Natural killer cell (primary cell): ENCODE results near the gene CIAO3. TPM values are rescaled to one million over a fixed set of nuclear protein-coding genes. Genes with fewer than 3 reads are reported as not detected.

Source experiments
- ATAC-seq, 3 donors: fragments of 150-1000 bp in 2 of 3; fragments of 200-7000 bp in 1 of 3; cut with Tn5 transposase; 1 replicate in 1 of 3; 2 replicates in 2 of 3; pipeline ENCODE4 v1.10.0; 2021; ENCODE audit warnings: mild to moderate bottlenecking in 2 of 3, moderate library complexity in 2 of 3
- DNase-seq, 2 donors: peaks; one replicate each; pipeline versions ENCODE4 v3.0.0 to v3.0.0-alpha.2; 2013 to 2021; ENCODE audit warnings: mixed read lengths in 1 of 2
- H3K27ac ChIP-seq: one replicate; pipeline ENCODE4 v1.5.1; 2013; ENCODE audit warnings: mild to moderate bottlenecking, low read length
- H3K27me3 ChIP-seq: one replicate; pipeline ENCODE4 v1.6.1; 2013; ENCODE audit warnings: low read length; ENCODE audit not compliant: control insufficient read depth, insufficient read depth
- H3K36me3 ChIP-seq: one replicate; pipeline ENCODE4 v1.6.1; 2013; ENCODE audit warnings: low read length; ENCODE audit not compliant: control insufficient read depth, insufficient read depth
- H3K4me1 ChIP-seq: one replicate; pipeline ENCODE4 v1.6.1; 2013; ENCODE audit warnings: low read length; ENCODE audit not compliant: control insufficient read depth, insufficient read depth
- H3K4me3 ChIP-seq: one replicate; pipeline ENCODE4 v1.5.1; 2013; ENCODE audit warnings: low read length
- H3K9me3 ChIP-seq: one replicate; pipeline ENCODE4 v1.6.1; 2013; ENCODE audit warnings: low read length; ENCODE audit not compliant: control insufficient read depth, insufficient read depth
- H3K27ac Mint-ChIP-seq, 2 donors: one replicate each; pipeline ENCODE4 v1.8.0; 2022; ENCODE audit warnings: mild to moderate bottlenecking in 2 of 2, mixed read lengths in 2 of 2, moderate library complexity in 1 of 2
- H3K27me3 Mint-ChIP-seq, 2 donors: one replicate each; pipeline ENCODE4 v1.8.0; 2022; ENCODE audit warnings: low read depth in 2 of 2, mixed read lengths in 2 of 2
- H3K36me3 Mint-ChIP-seq: one replicate; pipeline ENCODE4 v1.8.0; 2022; ENCODE audit warnings: mixed read lengths
- H3K4me1 Mint-ChIP-seq, 2 donors: one replicate each; pipeline ENCODE4 v1.8.0; 2022; ENCODE audit warnings: mixed read lengths in 2 of 2
- H3K4me3 Mint-ChIP-seq: one replicate; pipeline ENCODE4 v1.8.0; 2022; ENCODE audit warnings: mild to moderate bottlenecking, moderate library complexity, mixed read lengths
- H3K9me3 Mint-ChIP-seq, 2 donors: one replicate each; pipeline ENCODE4 v1.8.0; 2022; ENCODE audit warnings: mixed read lengths in 2 of 2
- WGBS: methylation state at CpG from one replicate; pipeline ENCODE4 v1.1.7; 2013; ENCODE audit warnings: missing lambda C conversion rate; ENCODE audit not compliant: insufficient coverage; 5-methylcytosine and 5-hydroxymethylcytosine counted together
- intact Hi-C: fragments of 100-400 bp; cut with micrococcal nuclease; formaldehyde crosslinking; loops from one replicate; pipeline ENCODE4 v1.14.2; 2022
- total RNA-seq, 4 donors: library from RNA; stranded (reverse); fragments of 120-200 nt in 1 of 4; gene quantifications; one replicate each; pipeline versions ENCODE4 v1.2.3 to v1.2.4, GENCODE V29; 2013 to 2022
- TF ChIP-seq, protein P1 (sequence below): fragments of 200-600 bp; IDR thresholded peaks from one replicate; pipeline ENCODE4 v1.8.0; 2022; ENCODE audit warnings: antibody characterized with exemption

Gene CIAO3
- total RNA-seq, 3 donors from 2014 or later (not counting 1 experiment from before 2014, with no cell fraction given), result 36.9 to 39.8 (median 37.5) TPM

GRCh38 chr16:686459-687260 lies 54.1 kb downstream of the CIAO3 start:
- Mint-ChIP-seq H3K4me1 (peaks cover 6 to 35% of the 10 kb centered on the region in 2 donors), H3K4me3 (peak overlapping the region; percentile 31), H3K27ac (no peak overlapping the region), H3K36me3 (no peaks in the 10 kb centered on the region), H3K9me3 (no peaks in the 10 kb centered on the region), H3K27me3 (no peaks in the 10 kb centered on the region)
- TF ChIP-seq, protein P1, sequence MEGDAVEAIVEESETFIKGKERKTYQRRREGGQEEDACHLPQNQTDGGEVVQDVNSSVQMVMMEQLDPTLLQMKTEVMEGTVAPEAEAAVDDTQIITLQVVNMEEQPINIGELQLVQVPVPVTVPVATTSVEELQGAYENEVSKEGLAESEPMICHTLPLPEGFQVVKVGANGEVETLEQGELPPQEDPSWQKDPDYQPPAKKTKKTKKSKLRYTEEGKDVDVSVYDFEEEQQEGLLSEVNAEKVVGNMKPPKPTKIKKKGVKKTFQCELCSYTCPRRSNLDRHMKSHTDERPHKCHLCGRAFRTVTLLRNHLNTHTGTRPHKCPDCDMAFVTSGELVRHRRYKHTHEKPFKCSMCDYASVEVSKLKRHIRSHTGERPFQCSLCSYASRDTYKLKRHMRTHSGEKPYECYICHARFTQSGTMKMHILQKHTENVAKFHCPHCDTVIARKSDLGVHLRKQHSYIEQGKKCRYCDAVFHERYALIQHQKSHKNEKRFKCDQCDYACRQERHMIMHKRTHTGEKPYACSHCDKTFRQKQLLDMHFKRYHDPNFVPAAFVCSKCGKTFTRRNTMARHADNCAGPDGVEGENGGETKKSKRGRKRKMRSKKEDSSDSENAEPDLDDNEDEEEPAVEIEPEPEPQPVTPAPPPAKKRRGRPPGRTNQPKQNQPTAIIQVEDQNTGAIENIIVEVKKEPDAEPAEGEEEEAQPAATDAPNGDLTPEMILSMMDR, result no peak
- WGBS, result 96% methylated on average over 51 of the region's 51 CpGs
- ATAC-seq (no peak), DNase-seq (no peak)
- Histone ChIP-seq H3K9me3 (no peaks in the 10 kb centered on the region), H3K36me3 (peaks cover 17% of the 10 kb centered on the region), H3K27ac (no peak overlapping the region), H3K27me3 (no peaks in the 10 kb centered on the region), H3K4me1 (peaks cover 57% of the 10 kb centered on the region), H3K4me3 (no peak overlapping the region)
- intact Hi-C loops, result no loop called here

- Histone ChIP-seq H3K36me3 (peaks cover 21% of the 10 kb centered on the region), H3K27ac (no peak overlapping the region), H3K4me1 (peaks cover 64% of the 10 kb centered on the region), H3K9me3 (no peaks in the 10 kb centered on the region), H3K4me3 (no peak overlapping the region), H3K27me3 (no peaks in the 10 kb centered on the region)
- intact Hi-C loops, result no loop called here
- no peak for ATAC-seq
- WGBS, result 74% methylated on average over 10 of the region's 10 CpGs
- Mint-ChIP-seq H3K4me3 (peak overlapping the region; percentile 31), H3K27me3 (no peaks in the 10 kb centered on the region), H3K9me3 (no peaks in the 10 kb centered on the region), H3K27ac (peak overlapping the region in 1 of 2 donors; percentile 16), H3K4me1 (peaks cover 6 to 38% of the 10 kb centered on the region in 2 donors), H3K36me3 (no peaks in the 10 kb centered on the region)
- TF ChIP-seq, protein P1, result no peak
- no peak for DNase-seq
Measured at GRCh38 chr16:685967-686366, 54.8 kb downstream of the CIAO3 start.

DNA sequence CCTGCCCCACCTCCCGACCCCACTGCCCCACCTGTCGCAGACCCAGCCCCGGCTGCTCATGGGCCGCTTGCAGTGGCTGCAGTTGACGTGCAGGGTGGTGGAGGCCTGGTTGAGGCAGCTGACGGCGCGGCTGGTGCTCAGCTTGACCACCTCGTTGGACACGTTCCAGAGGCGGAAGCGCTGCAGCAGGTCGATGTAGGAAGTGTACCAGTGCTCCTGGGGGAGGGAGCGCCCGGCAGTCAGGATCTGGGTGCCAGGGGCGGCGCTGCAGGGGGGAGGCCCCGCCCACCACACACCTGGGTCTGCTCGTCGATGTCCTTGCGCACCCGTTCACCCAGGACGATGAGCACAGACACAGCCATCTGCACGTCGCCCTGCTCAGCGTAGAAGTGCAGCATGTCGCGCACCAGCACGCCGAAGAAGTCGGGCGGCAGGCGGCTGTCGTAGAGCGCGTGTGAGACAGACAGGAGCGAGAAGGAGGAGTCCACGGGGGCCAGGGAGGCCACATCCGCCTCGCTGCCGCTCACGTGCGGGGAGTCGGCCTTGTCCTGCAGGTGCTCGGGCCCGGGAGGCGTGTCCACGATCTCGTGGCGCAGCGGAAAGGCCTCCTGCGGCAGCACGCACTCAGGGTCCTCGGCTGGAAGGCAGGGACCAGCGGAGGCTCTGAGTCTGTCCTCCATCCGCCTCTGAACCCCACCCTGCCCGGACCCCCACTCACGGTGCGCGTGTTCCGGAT lies 55.7 kb downstream of the CIAO3 start:
- Mint-ChIP-seq H3K27me3 (no peaks in the 10 kb centered on the region), H3K4me3 (no peak overlapping the region), H3K4me1 (peaks cover 2 to 33% of the 10 kb centered on the region in 2 donors), H3K27ac (peak overlapping the region; percentile 78 to 85), H3K9me3 (no peaks in the 10 kb centered on the region), H3K36me3 (no peaks in the 10 kb centered on the region)
- intact Hi-C loops, result no loop called here
- DNase-seq, result no peak
- Histone ChIP-seq H3K27ac (peak overlapping the region; percentile 82), H3K27me3 (no peaks in the 10 kb centered on the region), H3K4me3 (no peak overlapping the region), H3K9me3 (no peaks in the 10 kb centered on the region), H3K4me1 (peaks cover 61% of the 10 kb centered on the region), H3K36me3 (peaks cover 21% of the 10 kb centered on the region)
- TF ChIP-seq, protein P1, result no peak
- ATAC-seq, result no peak
- 96% methylated on average over 61 of the region's 61 CpGs for WGBS
